ACC112 (cell line): ENCODE measurements around the gene NEBL.

Source experiments
- H2AFZ ChIP-seq: fragments of 200-600 bp; sonication (generic); one replicate; pipeline ENCODE4 v1.6.0; 2017; ENCODE audit warnings: antibody characterized with exemption, low read length; ENCODE audit not compliant: unreplicated experiment
- H3K27ac ChIP-seq: fragments of 200-600 bp; sonication (generic); 2 replicates; pipeline ENCODE4 v1.5.1; 2014; ENCODE audit warnings: low read depth, mild to moderate bottlenecking, antibody characterized with exemption, low read length, moderate library complexity
- H3K27me3 ChIP-seq: fragments of 200-600 bp; sonication (generic); 2 replicates; pipeline ENCODE4 v1.6.1; 2014; ENCODE audit warnings: mild to moderate bottlenecking, antibody characterized with exemption, low read length, moderate library complexity, mixed read lengths; ENCODE audit not compliant: insufficient read depth
- H3K36me3 ChIP-seq: fragments of 200-600 bp; sonication (generic); 2 replicates; pipeline ENCODE4 v1.6.1; 2016; ENCODE audit warnings: mild to moderate bottlenecking, antibody characterized with exemption, low read length, moderate library complexity, mixed read lengths; ENCODE audit not compliant: insufficient read depth
- H3K4me1 ChIP-seq: fragments of 200-600 bp; sonication (generic); one replicate; pipeline ENCODE4 v1.6.1; 2016; ENCODE audit warnings: low read length, mixed read lengths; ENCODE audit not compliant: insufficient read depth, unreplicated experiment, control insufficient read depth
- H3K4me3 ChIP-seq: fragments of 200-600 bp; sonication (generic); 2 replicates; pipeline ENCODE4 v1.5.1; 2014; ENCODE audit warnings: mild to moderate bottlenecking, low read depth, low read length
- H3K79me2 ChIP-seq: fragments of 200-600 bp; sonication (generic); one replicate; pipeline ENCODE4 v1.6.0; 2016; ENCODE audit warnings: low read length; ENCODE audit not compliant: control insufficient read depth, unreplicated experiment, insufficient read depth

Gene NEBL

DNA sequence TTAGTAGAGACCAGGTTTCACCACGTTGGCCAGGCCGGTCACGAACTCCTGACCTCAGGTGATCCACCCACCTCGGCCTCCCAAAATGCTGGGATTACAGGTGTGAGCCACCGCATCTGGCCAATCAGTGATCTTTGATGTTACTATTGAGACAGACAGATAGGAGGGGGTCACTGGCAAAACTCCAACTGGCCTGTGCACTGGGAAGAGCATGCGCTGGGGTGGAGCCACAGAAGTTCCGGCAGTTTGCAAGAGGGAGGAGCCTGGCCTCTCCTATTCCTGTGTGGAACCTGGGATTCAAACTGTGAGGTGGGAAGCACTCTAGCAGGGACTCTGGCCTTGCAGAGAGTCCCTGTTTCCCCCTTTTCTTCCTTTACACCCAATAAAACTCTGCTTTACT is 60.7 kb downstream of the NEBL start:
- H3K36me3 ChIP-seq, result no peaks in the 10 kb centered on the region
- H3K27ac ChIP-seq, result no peak overlapping the region
- H3K4me1 ChIP-seq, result no peaks in the 10 kb centered on the region
- H3K79me2 ChIP-seq, result no peaks in the 10 kb centered on the region
- H2AFZ ChIP-seq, result no peak overlapping the region
- no peak overlapping the region for H3K4me3 ChIP-seq
- no peaks in the 10 kb centered on the region for H3K27me3 ChIP-seq

DNA sequence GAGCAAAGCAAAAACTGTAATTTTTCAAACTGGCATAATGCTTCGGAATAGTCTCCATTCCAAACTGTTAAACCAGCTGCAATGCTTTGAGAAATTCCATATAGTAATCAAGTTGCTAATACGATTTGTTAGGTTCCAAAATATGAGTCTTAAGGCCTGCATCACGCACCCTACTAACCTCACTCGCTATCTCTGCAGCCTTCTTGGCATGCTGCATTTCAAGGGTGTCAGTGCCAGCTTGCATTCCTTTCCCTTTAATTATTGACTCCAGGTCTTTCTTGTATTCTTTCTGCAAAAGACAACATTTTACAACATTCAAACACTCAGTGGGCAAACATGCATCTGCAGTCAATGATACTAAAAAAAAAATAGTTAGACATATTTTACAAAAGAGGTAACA is 61.8 kb downstream of the NEBL start:
- Histone ChIP-seq H3K4me1 (no peaks in the 10 kb centered on the region), H2AFZ (no peak overlapping the region), H3K79me2 (no peaks in the 10 kb centered on the region), H3K27me3 (no peaks in the 10 kb centered on the region), H3K4me3 (no peak overlapping the region), H3K27ac (no peak overlapping the region), H3K36me3 (no peaks in the 10 kb centered on the region)

- H3K4me3 ChIP-seq, result no peak overlapping the region
These were observed 62.3 kb downstream of the NEBL start for GRCh38 chr10:20834825-20835224.

GRCh38 chr10:20822825-20823224 is 74.3 kb downstream of the NEBL start:
- H3K79me2 ChIP-seq, result no peaks in the 10 kb centered on the region
- no peak overlapping the region for H3K4me3 ChIP-seq
- no peak overlapping the region for H2AFZ ChIP-seq
- no peaks in the 10 kb centered on the region for H3K27me3 ChIP-seq
- no peaks in the 10 kb centered on the region for H3K4me1 ChIP-seq
- no peaks in the 10 kb centered on the region for H3K36me3 ChIP-seq
- H3K27ac ChIP-seq, result no peak overlapping the region

More at GRCh38 chr10:20834825-20835224, 62.3 kb downstream of the NEBL start:
- Histone ChIP-seq H3K36me3 (no peaks in the 10 kb centered on the region), H2AFZ (no peak overlapping the region), H3K4me1 (no peaks in the 10 kb centered on the region), H3K27me3 (no peaks in the 10 kb centered on the region), H3K79me2 (no peaks in the 10 kb centered on the region), H3K27ac (no peak overlapping the region)

GRCh38 chr10:20817646-20818045 is 79.5 kb downstream of the NEBL start:
- Histone ChIP-seq H3K4me1 (no peaks in the 10 kb centered on the region), H2AFZ (no peak overlapping the region), H3K79me2 (no peaks in the 10 kb centered on the region), H3K4me3 (no peak overlapping the region), H3K27ac (no peak overlapping the region), H3K27me3 (no peaks in the 10 kb centered on the region), H3K36me3 (no peaks in the 10 kb centered on the region)

- Histone ChIP-seq H3K4me3 (no peak overlapping the region), H3K36me3 (no peaks in the 10 kb centered on the region), H2AFZ (no peak overlapping the region), H3K4me1 (no peaks in the 10 kb centered on the region), H3K27ac (no peak overlapping the region), H3K79me2 (no peaks in the 10 kb centered on the region), H3K27me3 (no peaks in the 10 kb centered on the region)
These were observed 80.0 kb downstream of the NEBL start for GRCh38 chr10:20817116-20817515.

DNA sequence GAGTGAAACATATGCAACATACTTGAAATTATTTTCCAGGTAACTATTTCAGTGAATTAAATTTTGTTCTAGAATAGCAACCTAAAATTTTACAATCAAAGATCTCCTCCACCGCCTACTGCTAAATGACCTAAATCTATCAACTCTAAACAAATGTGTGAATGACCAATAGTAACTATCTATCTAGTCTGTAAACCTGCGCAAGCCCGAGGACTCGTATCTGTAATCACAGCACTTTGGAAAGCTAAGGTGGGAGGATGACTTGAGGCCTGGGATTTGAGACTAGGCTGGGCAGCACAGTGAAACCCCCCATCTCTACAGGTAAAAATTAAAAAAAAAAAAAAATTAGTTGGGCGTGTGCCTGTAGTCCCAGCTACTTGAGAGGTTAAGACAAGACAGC is 83.0 kb downstream of the NEBL start:
- Histone ChIP-seq H3K36me3 (no peaks in the 10 kb centered on the region), H3K4me1 (no peaks in the 10 kb centered on the region), H3K27ac (no peak overlapping the region), H3K27me3 (no peaks in the 10 kb centered on the region), H3K4me3 (no peak overlapping the region), H3K79me2 (no peaks in the 10 kb centered on the region), H2AFZ (no peak overlapping the region)

DNA sequence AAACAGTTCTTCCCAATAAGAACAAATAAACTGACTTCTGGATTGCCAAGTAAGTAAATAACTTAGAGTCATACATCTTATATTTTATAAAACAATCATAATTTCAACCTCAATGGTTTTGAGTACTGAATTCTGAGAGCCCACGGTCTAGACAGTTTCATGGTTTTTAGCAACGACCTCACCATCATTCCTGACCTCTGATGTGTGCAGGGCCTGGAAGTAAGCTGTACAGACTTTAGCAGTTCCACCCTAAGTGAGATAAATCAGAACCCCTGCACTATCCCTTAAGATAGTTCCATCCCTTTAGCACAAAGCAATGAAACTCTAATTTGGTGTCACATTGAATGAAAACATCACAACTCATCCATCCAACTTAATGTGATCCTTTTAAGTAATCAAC is 86.0 kb downstream of the NEBL start:
- no peaks in the 10 kb centered on the region for H3K79me2 ChIP-seq
- no peak overlapping the region for H2AFZ ChIP-seq
- H3K4me1 ChIP-seq, result no peaks in the 10 kb centered on the region
- no peak overlapping the region for H3K4me3 ChIP-seq
- H3K27me3 ChIP-seq, result no peaks in the 10 kb centered on the region
- H3K36me3 ChIP-seq, result no peaks in the 10 kb centered on the region
- H3K27ac ChIP-seq, result no peak overlapping the region

DNA sequence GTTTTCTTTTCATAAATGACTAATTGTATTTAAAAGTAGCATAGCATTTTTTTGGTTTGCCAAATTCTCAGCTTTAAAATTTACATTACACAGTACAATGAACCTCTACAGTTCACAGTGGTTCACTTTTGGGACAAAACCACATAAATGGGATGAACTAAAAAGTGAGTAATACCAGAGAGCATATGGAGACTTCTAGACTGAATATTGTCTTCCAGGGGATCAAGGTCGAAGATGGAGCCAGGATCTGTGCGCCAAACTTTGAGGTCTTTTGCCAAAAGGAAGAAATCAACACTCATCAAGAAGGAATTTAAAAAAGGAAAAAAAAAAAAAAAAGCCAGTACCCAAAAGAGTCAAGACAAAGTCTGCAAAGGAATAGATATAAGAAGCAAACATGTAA is 87.5 kb downstream of the NEBL start:
- no peaks in the 10 kb centered on the region for H3K4me1 ChIP-seq
- no peaks in the 10 kb centered on the region for H3K36me3 ChIP-seq
- no peak overlapping the region for H3K27ac ChIP-seq
- H3K79me2 ChIP-seq, result no peaks in the 10 kb centered on the region
- H3K4me3 ChIP-seq, result no peak overlapping the region
- H2AFZ ChIP-seq, result no peak overlapping the region
- no peaks in the 10 kb centered on the region for H3K27me3 ChIP-seq

DNA sequence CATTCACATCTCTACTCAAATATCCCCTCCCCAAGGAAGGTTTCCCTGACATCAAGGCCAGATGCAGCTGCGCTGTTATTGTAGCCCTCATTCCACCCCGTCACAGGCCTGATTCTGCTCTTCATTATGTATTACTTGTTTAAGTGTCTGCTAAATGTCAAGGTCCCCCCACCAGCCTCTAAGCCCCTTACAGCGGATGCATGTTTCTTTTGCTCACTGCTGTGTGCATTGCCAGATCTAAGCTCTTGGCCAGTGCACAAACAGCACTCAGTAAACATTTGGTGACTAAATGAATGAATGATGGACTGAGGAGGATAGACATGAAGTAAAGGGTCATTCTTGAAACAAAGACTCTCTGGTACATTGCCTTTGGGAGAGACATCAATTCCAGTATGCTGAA is 90.6 kb downstream of the NEBL start:
- Histone ChIP-seq H3K27ac (no peak overlapping the region), H3K27me3 (no peaks in the 10 kb centered on the region), H2AFZ (no peak overlapping the region), H3K4me1 (no peaks in the 10 kb centered on the region), H3K79me2 (no peaks in the 10 kb centered on the region), H3K36me3 (no peaks in the 10 kb centered on the region), H3K4me3 (no peak overlapping the region)

- no peaks in the 10 kb centered on the region for H3K4me1 ChIP-seq
- no peak overlapping the region for H3K27ac ChIP-seq
- H3K4me3 ChIP-seq, result no peak overlapping the region
- no peaks in the 10 kb centered on the region for H3K27me3 ChIP-seq
- no peaks in the 10 kb centered on the region for H3K36me3 ChIP-seq
- H2AFZ ChIP-seq, result no peak overlapping the region
- no peaks in the 10 kb centered on the region for H3K79me2 ChIP-seq
These were observed 99.8 kb downstream of the NEBL start for GRCh38 chr10:20797290-20797689.

DNA sequence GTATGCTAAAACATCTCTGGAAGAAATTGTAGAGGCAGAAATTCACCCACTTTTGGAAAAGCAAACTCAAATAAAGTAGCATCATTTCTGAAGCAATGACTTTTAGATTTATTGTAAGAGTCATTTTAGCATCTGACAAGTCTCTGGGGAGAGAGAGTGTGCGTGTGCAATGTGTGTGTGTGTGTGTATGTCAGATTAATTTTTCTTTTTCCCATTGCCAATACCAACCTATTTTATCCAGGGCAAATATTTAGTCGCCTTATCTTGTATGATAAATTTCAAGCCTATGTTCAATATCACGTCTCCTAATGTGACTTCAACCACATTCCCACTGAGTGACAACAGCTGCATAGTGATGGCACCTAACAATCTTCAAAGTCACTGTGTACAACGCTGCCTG is 101.7 kb downstream of the NEBL start:
- no peak overlapping the region for H2AFZ ChIP-seq
- H3K4me1 ChIP-seq, result no peaks in the 10 kb centered on the region
- no peak overlapping the region for H3K4me3 ChIP-seq
- H3K27ac ChIP-seq, result no peak overlapping the region
- H3K36me3 ChIP-seq, result no peaks in the 10 kb centered on the region
- no peaks in the 10 kb centered on the region for H3K27me3 ChIP-seq
- H3K79me2 ChIP-seq, result no peaks in the 10 kb centered on the region
